ENCODE results near the gene EHMT1.
A peak's percentile ranks its signal among the peaks of the same experiment; 100 is the strongest.

EHMT1 gene

GRCh38 chr9:137604345-137605086, 14.3 kb upstream of the EHMT1 start:
- DNase-seq (ENCODE audit: low read depth): no peak
- no peak for TF ChIP-seq CTCF (conservative IDR thresholded peaks at IDR 0.05; ENCODE audit: low read length)
- peak overlapping the region; percentile 55 for H3K4me3 ChIP-seq (ENCODE audit: low read length)

GRCh38 chr9:137605121-137606004, 13.4 kb upstream of the EHMT1 start, which contains the start of gene ARRDC1:
Gene ARRDC1 (plus strand): TSS chr9:137605686. CDS start chr9:137605718, 32 bp downstream.
- peak within 1 kb of the TSS; percentile 63 for H3K4me3 ChIP-seq (ENCODE audit: low read length)
- TF ChIP-seq CTCF (conservative IDR thresholded peaks at IDR 0.05; ENCODE audit: low read length): no peak
- peak; percentile 91 for DNase-seq (ENCODE audit: low read depth)

- peak overlapping the region; percentile 63 for H3K4me3 ChIP-seq (ENCODE audit: low read length)
- TF ChIP-seq CTCF (conservative IDR thresholded peaks at IDR 0.05; ENCODE audit: low read length): no peak
- no peak for DNase-seq (ENCODE audit: low read depth)
These were observed 12.7 kb upstream of the EHMT1 start for GRCh38 chr9:137606005-137606621.

GRCh38 chr9:137606734-137607138, 12.1 kb upstream of the EHMT1 start:
- no peak for DNase-seq (ENCODE audit: low read depth)
- peak overlapping the region; percentile 63 for H3K4me3 ChIP-seq (ENCODE audit: low read length)
- no peak for TF ChIP-seq CTCF (conservative IDR thresholded peaks at IDR 0.05; ENCODE audit: low read length)

GRCh38 chr9:137607141-137607857, 11.5 kb upstream of the EHMT1 start:
- TF ChIP-seq CTCF (conservative IDR thresholded peaks at IDR 0.05; ENCODE audit: low read length): no peak
- no peak for DNase-seq (ENCODE audit: low read depth)
- H3K4me3 ChIP-seq (ENCODE audit: low read length): peak overlapping the region; percentile 63

GRCh38 chr9:137610944-137611343, 7.9 kb upstream of the EHMT1 start:
- no peak overlapping the region for H3K4me3 ChIP-seq (ENCODE audit: low read length)
- DNase-seq (ENCODE audit: low read depth): no peak
- no peak for TF ChIP-seq CTCF (conservative IDR thresholded peaks at IDR 0.05; ENCODE audit: low read length)
